Neural progenitor cell (in vitro differentiated cells): ENCODE results near the gene NDUFA3. TPM values are rescaled to one million over a fixed set of nuclear protein-coding genes. Genes with fewer than 3 reads are reported as not detected.

Source experiments
- DNase-seq: peaks from one replicate; pipeline ENCODE4 v3.0.0-alpha.2; 2016; ENCODE audit warnings: low spot score
- H2AFZ ChIP-seq: fragments of 200-600 bp; sonication (generic); replicated peaks from 2 replicates; pipeline ENCODE4 v1.6.1; 2016; ENCODE audit warnings: antibody characterized with exemption
- H3F3A ChIP-seq: fragments of 200-600 bp; sonication (generic); 2 replicates; pipeline ENCODE4 v1.6.1; 2016; ENCODE audit warnings: antibody characterized with exemption, low read depth
- H3K27ac ChIP-seq: fragments of 200-600 bp; sonication (generic); 2 replicates; pipeline ENCODE4 v1.5.1; 2016; ENCODE audit warnings: mild to moderate bottlenecking
- H3K27me3 ChIP-seq: fragments of 200-600 bp; sonication (generic); 2 replicates; pipeline ENCODE4 v1.6.1; 2016; ENCODE audit warnings: mild to moderate bottlenecking, moderate library complexity
- H3K36me3 ChIP-seq: fragments of 200-600 bp; sonication (generic); 2 replicates; pipeline ENCODE4 v1.5.1; 2016
- H3K4me1 ChIP-seq: fragments of 200-600 bp; sonication (generic); 2 replicates; pipeline ENCODE4 v1.6.1; 2016; ENCODE audit warnings: mixed run types
- H3K4me2 ChIP-seq: fragments of 200-600 bp; sonication (generic); 2 replicates; pipeline ENCODE4 v1.6.1; 2016
- H3K4me3 ChIP-seq: fragments of 200-600 bp; sonication (generic); 2 replicates; pipeline ENCODE4 v1.5.1; 2016
- H3K79me2 ChIP-seq: fragments of 200-600 bp; sonication (generic); 2 replicates; pipeline ENCODE4 v1.6.1; 2016; ENCODE audit warnings: low read depth
- H3K9ac ChIP-seq: fragments of 200-600 bp; sonication (generic); 2 replicates; pipeline ENCODE4 v1.6.1; 2016
- H3K9me3 ChIP-seq: fragments of 200-600 bp; sonication (generic); 2 replicates; pipeline ENCODE4 v1.5.1; 2016; ENCODE audit warnings: low read depth
- H4K20me1 ChIP-seq: fragments of 200-600 bp; sonication (generic); 2 replicates; pipeline ENCODE4 v1.6.1; 2016; ENCODE audit warnings: low read depth
- H3K27ac Mint-ChIP-seq: 3 replicates; pipeline ENCODE4 v1.8.0; 2021; ENCODE audit warnings: mixed read lengths
- H3K27me3 Mint-ChIP-seq: 2 replicates; pipeline ENCODE4 v1.8.0; 2022; ENCODE audit warnings: low read depth, mild to moderate bottlenecking, inconsistent platforms, moderate library complexity, mixed read lengths; ENCODE audit not compliant: insufficient read depth
- H3K36me3 Mint-ChIP-seq: 3 replicates; pipeline ENCODE4 v1.8.0; 2021; ENCODE audit warnings: mixed read lengths
- H3K4me1 Mint-ChIP-seq: 3 replicates; pipeline ENCODE4 v1.8.0; 2021; ENCODE audit warnings: mixed read lengths
- H3K4me3 Mint-ChIP-seq: 3 replicates; pipeline ENCODE4 v1.8.0; 2021; ENCODE audit warnings: mild to moderate bottlenecking, moderate library complexity, mixed read lengths
- H3K9me3 Mint-ChIP-seq: 3 replicates; pipeline ENCODE4 v1.8.0; 2020; ENCODE audit warnings: mixed read lengths
- CTCF ChIP-seq: fragments of 200-600 bp; sonication (generic); IDR thresholded peaks from 2 replicates; pipeline ENCODE4 v1.5.1; 2017; ENCODE audit warnings: antibody characterized with exemption, mild to moderate bottlenecking
- EZH2 ChIP-seq: fragments of 200-600 bp; sonication (generic); IDR thresholded peaks from 2 replicates; pipeline ENCODE4 v1.6.1; 2017; ENCODE audit warnings: antibody characterized with exemption, mild to moderate bottlenecking, moderate library complexity
- EZH2phosphoT487 ChIP-seq: fragments of 200-600 bp; sonication (generic); IDR thresholded peaks from 2 replicates; pipeline ENCODE4 v1.6.1; 2017; ENCODE audit warnings: antibody characterized with exemption
- total RNA-seq: library from RNA; depleted of rRNA; stranded (reverse); fragments of >200 nt; gene quantifications from 2 replicates; pipeline ENCODE4 v1.2.3, GENCODE V29; 2015; ENCODE audit warnings: low replicate concordance

The NDUFA3 gene
- total RNA-seq, 1 donor from 2014 or later, result 75.9 TPM

GRCh38 chr19:54105796-54106195 lies 3.1 kb downstream of the NDUFA3 start:
- peaks cover 23% of the 10 kb centered on the region for H3K79me2 ChIP-seq
- Mint-ChIP-seq H3K36me3 (peaks cover 15% of the 10 kb centered on the region), H3K9me3 (no peaks in the 10 kb centered on the region), H3K4me1 (peaks cover 12% of the 10 kb centered on the region), H3K27me3 (peaks cover 9% of the 10 kb centered on the region), H3K27ac (no peak overlapping the region), H3K4me3 (no peak overlapping the region)
- no peak overlapping the region for H3K4me3 ChIP-seq
- no peaks in the 10 kb centered on the region for H3K27me3 ChIP-seq
- no peak overlapping the region for H2AFZ ChIP-seq
- no peak overlapping the region for H3K27ac ChIP-seq
- no peaks in the 10 kb centered on the region for H3K36me3 ChIP-seq
- H3K9me3 ChIP-seq, result no peaks in the 10 kb centered on the region
- no peak overlapping the region for H3K4me2 ChIP-seq
- TF ChIP-seq EZH2, result no peak
- no peak for TF ChIP-seq CTCF
- TF ChIP-seq EZH2phosphoT487, result no peak
- no peak overlapping the region for H3K9ac ChIP-seq
- H3F3A ChIP-seq, result peaks cover 7% of the 10 kb centered on the region
- no peak for DNase-seq
- no peaks in the 10 kb centered on the region for H3K4me1 ChIP-seq
- no peaks in the 10 kb centered on the region for H4K20me1 ChIP-seq

- H3K4me3 ChIP-seq, result no peak overlapping the region
- no peaks in the 10 kb centered on the region for H3K27me3 ChIP-seq
- TF ChIP-seq CTCF (no peak), EZH2phosphoT487 (no peak), EZH2 (no peak)
- no peak for DNase-seq
- no peaks in the 10 kb centered on the region for H3K9me3 Mint-ChIP-seq
- H3K4me3 Mint-ChIP-seq, result no peak overlapping the region
- no peaks in the 10 kb centered on the region for H3K9me3 ChIP-seq
- H2AFZ ChIP-seq, result no peak overlapping the region
- H3K27ac ChIP-seq, result no peak overlapping the region
- peaks cover 3% of the 10 kb centered on the region for H3F3A ChIP-seq
- peaks cover 4% of the 10 kb centered on the region for H3K27me3 Mint-ChIP-seq
- peaks cover 17% of the 10 kb centered on the region for H3K36me3 Mint-ChIP-seq
- H3K4me1 Mint-ChIP-seq, result peaks cover 12% of the 10 kb centered on the region
- no peaks in the 10 kb centered on the region for H3K4me1 ChIP-seq
- H3K36me3 ChIP-seq, result no peaks in the 10 kb centered on the region
- H3K79me2 ChIP-seq, result peaks cover 23% of the 10 kb centered on the region
- H4K20me1 ChIP-seq, result no peaks in the 10 kb centered on the region
- no peak overlapping the region for H3K9ac ChIP-seq
- H3K27ac Mint-ChIP-seq, result no peak overlapping the region
- H3K4me2 ChIP-seq, result no peak overlapping the region
Observed at GRCh38 chr19:54106716-54107115, 4.1 kb downstream of the NDUFA3 start.

- Histone ChIP-seq H3K79me2 (peaks cover 21% of the 10 kb centered on the region), H3K27ac (no peak overlapping the region), H3K4me2 (no peak overlapping the region), H3F3A (no peaks in the 10 kb centered on the region), H3K4me1 (no peaks in the 10 kb centered on the region), H3K27me3 (no peaks in the 10 kb centered on the region), H3K9me3 (no peaks in the 10 kb centered on the region), H2AFZ (no peak overlapping the region), H3K36me3 (no peaks in the 10 kb centered on the region), H4K20me1 (peaks cover under 1% of the 10 kb centered on the region), H3K4me3 (no peak overlapping the region), H3K9ac (no peak overlapping the region)
- Mint-ChIP-seq H3K36me3 (peaks cover 20% of the 10 kb centered on the region), H3K9me3 (no peaks in the 10 kb centered on the region), H3K27ac (no peak overlapping the region), H3K27me3 (peaks cover 4% of the 10 kb centered on the region), H3K4me3 (no peak overlapping the region), H3K4me1 (peaks cover 8% of the 10 kb centered on the region)
- no peak for TF ChIP-seq EZH2
- TF ChIP-seq CTCF, result no peak
- TF ChIP-seq EZH2phosphoT487, result no peak
- no peak for DNase-seq
Observed at GRCh38 chr19:54107876-54108490, 5.3 kb downstream of the NDUFA3 start.
